Gastroesophageal sphincter (tissue), 4 donors: Measurements from ENCODE around the gene TEDC2. TPM values are rescaled to one million over a fixed set of nuclear protein-coding genes. Genes with fewer than 3 reads are reported as not detected.
"Not testable (repeated sequence)": the region's sequence is repeated elsewhere in the genome, so short reads cannot be mapped to it uniquely, and the experiment has no call there.

Experiments
- ATAC-seq: fragments of 150-250 bp; one replicate; pipeline ENCODE4 v1.9.1; 2016; ENCODE audit warnings: mild to moderate bottlenecking, moderate library complexity
- H3K27ac ChIP-seq, 4 donors: fragments of 200-600 bp; sonication (generic) in 3 of 4; 1 replicate in 3 of 4; 2 replicates in 1 of 4; pipeline ENCODE4 v1.5.1; 2016 to 2019
- H3K27me3 ChIP-seq: fragments of 200-600 bp; sonication (generic); one replicate; pipeline ENCODE4 v1.5.1; 2019
- H3K36me3 ChIP-seq, 2 donors: fragments of 200-600 bp; sonication (generic); one replicate each; pipeline ENCODE4 v1.5.1; 2019; ENCODE audit warnings: control low read depth in 1 of 2
- H3K4me1 ChIP-seq, 3 donors: fragments of 200-600 bp; sonication (generic); 1 replicate in 2 of 3; 2 replicates in 1 of 3; pipeline ENCODE4 v1.5.1; 2016 to 2019; ENCODE audit warnings: control low read depth in 2 of 3
- H3K4me3 ChIP-seq, 2 donors: fragments of 200-600 bp; sonication (generic); one replicate each; pipeline ENCODE4 v1.5.1; 2019; ENCODE audit warnings: mild to moderate bottlenecking in 1 of 2, moderate library complexity in 1 of 2
- H3K9me3 ChIP-seq, 3 donors: fragments of 200-600 bp; sonication (generic); one replicate each; pipeline ENCODE4 v1.5.1; 2017 to 2019; ENCODE audit warnings: control low read depth in 2 of 3
- EP300 ChIP-seq: sonication (generic); formaldehyde crosslinking; IDR thresholded peaks from one replicate; pipeline ENCODE4 v1.6.1; 2017; ENCODE audit warnings: antibody characterized with exemption, mild to moderate bottlenecking
- POLR2A ChIP-seq, 2 donors: fragments of 450-650 bp; IDR thresholded peaks; one replicate each; pipeline ENCODE4 v1.6.1; 2017; ENCODE audit warnings: antibody characterized with exemption in 2 of 2, mild to moderate bottlenecking in 2 of 2, moderate library complexity in 1 of 2
- POLR2AphosphoS5 ChIP-seq: sonication (generic); formaldehyde crosslinking; IDR thresholded peaks from one replicate; pipeline ENCODE4 v1.6.1; 2017; ENCODE audit warnings: antibody characterized with exemption
- WGBS, 2 donors: methylation state at CpG; one replicate each; pipeline ENCODE4 v1.1.5; 2018; ENCODE audit warnings: low coverage in 1 of 2; 5-methylcytosine and 5-hydroxymethylcytosine counted together
- total RNA-seq, 4 donors: library from RNA; depleted of rRNA; stranded (reverse); fragments of >200 nt; gene quantifications; one replicate each; pipeline ENCODE4 v1.1.0, GENCODE V29; 2016
- TF ChIP-seq, protein P1 (sequence below), 4 experiments: fragments of 200-600 bp in 2 of 4; fragments of 450-650 bp in 2 of 4; sonication (generic) in 1 of 4; IDR thresholded peaks; one replicate each; pipeline ENCODE4 v1.5.1; 2017 to 2019; ENCODE audit warnings: antibody characterized with exemption in 4 of 4, mild to moderate bottlenecking in 2 of 4, moderate library complexity in 2 of 4

TEDC2 gene
- total RNA-seq, 4 donors from 2014 or later, result 1.0 to 2.5 TPM; not detected in 2

DNA sequence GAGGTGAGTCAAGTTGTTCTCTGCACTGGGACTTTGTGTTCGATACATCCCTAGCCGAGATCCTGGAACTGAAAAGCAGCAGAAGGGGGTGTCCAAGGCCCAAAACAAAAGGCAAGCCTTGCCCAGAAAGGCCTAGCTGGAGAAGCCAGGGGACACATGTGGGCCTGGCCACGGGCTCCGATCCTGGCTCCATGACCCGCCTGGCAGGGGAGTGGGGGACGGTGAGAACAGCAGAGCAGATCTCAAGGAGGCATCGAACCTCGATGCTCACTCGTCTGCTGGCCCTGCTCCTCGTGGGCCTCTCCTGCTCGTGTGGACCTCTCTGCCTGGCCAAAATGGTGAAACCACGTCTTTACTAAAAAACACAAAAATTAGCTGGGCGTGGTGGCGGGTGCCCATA is 21.8 kb upstream of the TEDC2 start:
- WGBS, 2 donors, result 60 to 90% methylated on average over 1 to 3 of the region's 14 CpGs
- H3K36me3 ChIP-seq, result peaks cover 0 to 43% of the 10 kb centered on the region in 2 donors
- no peak for ATAC-seq

DNA sequence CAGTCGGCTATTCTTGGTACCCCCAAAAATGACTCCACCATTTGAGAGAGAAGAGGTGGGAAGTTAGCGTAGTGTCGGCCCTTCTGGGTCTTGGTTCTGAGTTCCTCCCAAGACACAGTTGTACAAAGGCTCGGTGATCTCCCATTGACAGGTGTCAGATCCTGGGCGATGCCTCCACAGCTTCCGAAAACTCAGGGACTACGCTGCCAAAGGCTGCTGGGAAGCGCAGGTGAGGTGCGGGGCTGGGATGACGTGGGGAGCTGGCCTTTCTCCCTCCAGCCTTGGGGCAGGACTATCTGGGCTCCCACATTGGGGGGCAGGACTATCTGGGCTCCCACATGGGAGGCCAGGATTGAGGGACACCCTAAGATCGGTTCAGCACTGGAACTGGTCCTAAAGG is 20.3 kb upstream of the TEDC2 start:
- Histone ChIP-seq H3K9me3 (no peaks in the 10 kb centered on the region), H3K36me3 (peaks cover 0 to 50% of the 10 kb centered on the region in 2 donors), H3K4me1 (no peaks in the 10 kb centered on the region), H3K27me3 (no peaks in the 10 kb centered on the region), H3K27ac (no peak overlapping the region), H3K4me3 (no peak overlapping the region)
- whole genome bisulfite sequencing, 2 donors, result 95% methylated on average over 4 of the region's 11 CpGs; no CpG with 5 or more reads in 1 of the 2 donors
- TF ChIP-seq POLR2A (IDR thresholded peaks at IDR 0.05), result no peak
- TF ChIP-seq EP300, result no peak
- TF ChIP-seq, protein P1, sequence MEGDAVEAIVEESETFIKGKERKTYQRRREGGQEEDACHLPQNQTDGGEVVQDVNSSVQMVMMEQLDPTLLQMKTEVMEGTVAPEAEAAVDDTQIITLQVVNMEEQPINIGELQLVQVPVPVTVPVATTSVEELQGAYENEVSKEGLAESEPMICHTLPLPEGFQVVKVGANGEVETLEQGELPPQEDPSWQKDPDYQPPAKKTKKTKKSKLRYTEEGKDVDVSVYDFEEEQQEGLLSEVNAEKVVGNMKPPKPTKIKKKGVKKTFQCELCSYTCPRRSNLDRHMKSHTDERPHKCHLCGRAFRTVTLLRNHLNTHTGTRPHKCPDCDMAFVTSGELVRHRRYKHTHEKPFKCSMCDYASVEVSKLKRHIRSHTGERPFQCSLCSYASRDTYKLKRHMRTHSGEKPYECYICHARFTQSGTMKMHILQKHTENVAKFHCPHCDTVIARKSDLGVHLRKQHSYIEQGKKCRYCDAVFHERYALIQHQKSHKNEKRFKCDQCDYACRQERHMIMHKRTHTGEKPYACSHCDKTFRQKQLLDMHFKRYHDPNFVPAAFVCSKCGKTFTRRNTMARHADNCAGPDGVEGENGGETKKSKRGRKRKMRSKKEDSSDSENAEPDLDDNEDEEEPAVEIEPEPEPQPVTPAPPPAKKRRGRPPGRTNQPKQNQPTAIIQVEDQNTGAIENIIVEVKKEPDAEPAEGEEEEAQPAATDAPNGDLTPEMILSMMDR (IDR thresholded peaks at IDR 0.05), result no peak
- TF ChIP-seq POLR2AphosphoS5, result no peak
- ATAC-seq, result no peak

More for the DNA sequence above, 21.8 kb upstream of the TEDC2 start:
- no peaks in the 10 kb centered on the region for H3K27me3 ChIP-seq
- H3K4me3 ChIP-seq, result no peak overlapping the region
- H3K4me1 ChIP-seq, result no peaks in the 10 kb centered on the region
- no peaks in the 10 kb centered on the region for H3K9me3 ChIP-seq
- no peak overlapping the region for H3K27ac ChIP-seq
- TF ChIP-seq POLR2AphosphoS5 (no peak), EP300 (no peak), POLR2A (IDR thresholded peaks at IDR 0.05) (no peak)
- TF ChIP-seq, protein P1 (IDR thresholded peaks at IDR 0.05), result no peak

DNA sequence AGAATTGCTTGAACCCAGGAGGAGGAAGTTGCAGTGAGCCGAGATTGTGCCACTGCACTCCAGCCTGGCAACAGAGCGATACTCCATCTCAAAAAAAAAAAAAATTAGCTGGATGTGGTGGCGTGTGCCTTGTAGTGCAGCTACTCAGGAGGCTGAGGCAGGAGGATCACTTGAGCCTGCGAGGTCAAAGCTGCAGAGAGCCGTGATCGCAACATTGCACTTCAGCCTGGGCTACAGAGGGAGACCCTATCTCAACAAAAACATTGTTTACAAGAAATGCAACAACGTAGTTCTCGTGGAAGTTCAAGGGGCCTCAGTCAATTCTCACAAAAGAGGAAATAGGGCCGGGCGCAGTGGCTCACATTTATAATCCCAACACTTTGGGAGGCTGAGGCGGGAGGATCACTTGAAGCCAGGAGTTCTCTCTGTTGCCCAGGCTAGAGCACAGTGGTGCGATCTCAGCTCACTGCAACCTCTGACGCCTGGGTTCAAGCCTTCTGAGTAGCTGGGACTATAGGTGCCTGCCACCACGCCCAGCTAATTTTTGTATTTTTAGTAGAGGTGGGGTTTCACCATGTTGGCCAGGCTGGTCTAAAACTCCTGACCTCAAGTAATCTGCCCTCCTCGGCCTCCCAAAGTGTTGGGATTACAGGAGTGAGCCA is 18.6 kb upstream of the TEDC2 start:
- H3K4me1 ChIP-seq, H3K27me3 ChIP-seq, H3K27ac ChIP-seq, ATAC-seq, H3K9me3 ChIP-seq, H3K4me3 ChIP-seq: not testable (repeated sequence)
- H3K36me3 ChIP-seq, result peaks cover 0 to 58% of the 10 kb centered on the region in 2 donors
- WGBS, 2 donors, result 80 to 89% methylated on average over 5 to 9 of the region's 15 CpGs

DNA sequence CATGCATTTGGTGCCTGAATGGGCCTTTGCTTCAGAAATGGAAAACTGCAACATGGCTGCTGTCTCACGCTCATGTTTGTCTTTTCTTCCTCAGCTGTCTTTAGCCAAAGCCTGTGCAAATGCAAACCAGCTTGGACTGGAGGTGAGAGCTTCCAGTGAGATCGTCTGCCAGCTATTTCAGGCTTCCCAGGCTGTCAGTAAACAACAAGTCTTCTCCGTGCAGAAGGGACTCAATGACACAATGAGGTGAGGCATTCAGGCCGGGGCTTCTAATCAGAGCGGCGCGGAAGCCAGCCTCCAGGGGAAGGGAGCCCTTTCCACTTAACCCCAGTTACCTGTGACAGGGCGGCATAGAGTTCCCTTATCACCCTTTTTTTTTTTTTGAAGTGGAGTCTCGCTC is 16.4 kb upstream of the TEDC2 start:
- ATAC-seq, result no peak
- H3K4me1 ChIP-seq, result no peaks in the 10 kb centered on the region

DNA sequence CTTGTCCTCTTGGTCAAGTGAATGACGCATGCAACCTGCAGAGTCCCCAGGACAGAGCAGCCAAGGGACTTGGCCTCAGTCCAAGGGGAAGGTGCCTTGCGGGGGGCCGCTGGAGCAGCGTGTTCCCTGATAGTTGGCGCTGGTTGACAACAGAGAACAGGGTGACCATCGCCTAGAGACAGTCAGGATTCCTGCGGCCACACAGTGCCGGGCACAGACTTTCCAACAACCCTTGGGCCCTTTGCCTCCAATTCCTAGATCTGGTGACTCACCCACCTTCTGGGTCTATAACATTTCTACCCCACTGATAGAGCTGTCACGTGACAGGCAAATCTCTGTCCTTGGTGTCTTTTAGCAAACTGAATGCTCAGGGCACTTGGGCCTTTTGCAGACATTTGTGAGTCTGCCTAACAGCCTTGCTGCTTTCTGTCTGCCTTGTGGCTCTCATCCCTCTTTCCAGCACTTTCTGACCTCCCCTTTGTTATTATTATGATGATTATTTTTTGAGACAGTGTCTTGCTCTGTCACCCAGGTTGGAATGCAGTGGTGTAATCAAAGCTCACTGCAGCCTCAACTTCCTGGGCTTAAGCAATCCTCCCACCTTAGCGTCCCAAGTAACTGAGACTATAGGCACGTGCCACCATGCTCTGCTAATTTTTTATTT is 11.9 kb upstream of the TEDC2 start:
- H3K36me3 ChIP-seq, result peaks cover 0 to 71% of the 10 kb centered on the region in 2 donors
- no peak for TF ChIP-seq POLR2A (IDR thresholded peaks at IDR 0.05)
- TF ChIP-seq POLR2AphosphoS5, result no peak
- TF ChIP-seq EP300, result no peak
- TF ChIP-seq, protein P1 (IDR thresholded peaks at IDR 0.05), result no peak
- H3K9me3 ChIP-seq, result no peaks in the 10 kb centered on the region
- H3K4me1 ChIP-seq, result no peaks in the 10 kb centered on the region
- WGBS, 2 donors, result 80 to 94% methylated on average over 2 to 4 of the region's 11 CpGs
- H3K4me3 ChIP-seq, result no peak overlapping the region
- no peak for ATAC-seq
- H3K27me3 ChIP-seq, result no peaks in the 10 kb centered on the region
- H3K27ac ChIP-seq, result no peak overlapping the region

More for the DNA sequence above, 16.4 kb upstream of the TEDC2 start:
- Histone ChIP-seq H3K27ac (no peak overlapping the region), H3K4me3 (no peak overlapping the region), H3K27me3 (no peaks in the 10 kb centered on the region), H3K9me3 (no peaks in the 10 kb centered on the region), H3K36me3 (peaks cover 0 to 60% of the 10 kb centered on the region in 2 donors)
- no peak for TF ChIP-seq POLR2A (IDR thresholded peaks at IDR 0.05)
- TF ChIP-seq, protein P1 (IDR thresholded peaks at IDR 0.05), result no peak
- TF ChIP-seq EP300, result no peak
- TF ChIP-seq POLR2AphosphoS5, result no peak
- 75 to 86% methylated on average over 2 to 8 of the region's 9 CpGs for WGBS, 2 donors
